ENCODE measurements around the gene LRIG1.
A peak's percentile ranks its signal among the peaks of the same experiment; 100 is the strongest.

LRIG1 gene

DNA sequence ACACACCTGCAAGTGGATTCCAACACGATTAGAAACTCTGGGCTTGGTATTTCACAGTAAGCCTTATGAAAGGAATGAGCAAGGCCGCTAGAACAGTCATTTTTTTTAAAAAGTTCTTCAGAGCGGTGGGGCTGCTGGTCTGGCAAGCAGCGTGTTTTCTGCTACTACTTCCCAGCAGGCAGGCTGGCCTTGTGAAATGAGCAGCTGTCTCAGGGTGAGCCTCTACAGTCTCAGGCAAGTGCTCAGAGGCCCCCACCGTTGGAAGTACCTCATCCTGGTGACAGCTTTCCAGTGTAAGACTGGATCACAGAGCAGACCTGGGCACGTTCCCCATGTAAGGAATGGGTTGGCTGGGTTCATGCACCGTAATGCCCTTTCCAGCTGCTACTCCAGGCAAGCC is 119.2 kb downstream of the LRIG1 start:
- DNase-seq: no peak

DNA sequence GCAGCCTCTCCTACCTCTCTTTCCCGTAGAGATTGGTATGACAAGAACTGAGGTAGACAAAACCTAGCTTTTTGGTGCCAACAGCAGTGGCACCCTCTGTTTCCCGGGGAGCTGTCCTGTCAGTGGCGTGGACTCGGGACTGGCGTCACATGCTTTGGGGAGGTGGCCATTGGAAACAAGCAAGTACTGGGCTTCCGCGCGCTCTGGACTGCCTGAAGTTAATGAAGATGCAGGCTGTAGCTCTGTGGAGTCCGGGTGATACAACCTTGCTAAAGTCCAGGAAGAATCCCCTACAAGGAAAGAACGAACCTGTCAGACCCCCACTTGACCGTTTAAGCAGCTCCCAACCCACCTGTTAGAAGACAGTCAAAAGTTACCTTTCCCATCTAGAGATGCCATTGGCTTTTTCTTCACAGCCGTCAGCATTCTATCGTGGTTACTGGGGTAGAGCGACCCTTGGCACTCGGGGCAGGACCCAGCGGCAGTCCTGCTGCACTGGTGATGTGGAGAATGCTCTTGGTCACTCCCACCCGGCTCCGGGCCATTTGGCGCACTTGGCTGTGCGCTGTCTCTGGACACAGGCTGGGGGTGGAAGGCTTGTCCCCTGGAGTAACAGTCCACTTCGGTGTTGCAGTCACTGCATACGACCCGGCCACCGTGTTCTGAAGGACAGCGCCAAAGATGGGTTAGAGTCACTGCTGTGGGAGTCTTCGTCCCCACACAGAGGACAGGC is 120.5 kb downstream of the LRIG1 start:
- no peak for DNase-seq

DNA sequence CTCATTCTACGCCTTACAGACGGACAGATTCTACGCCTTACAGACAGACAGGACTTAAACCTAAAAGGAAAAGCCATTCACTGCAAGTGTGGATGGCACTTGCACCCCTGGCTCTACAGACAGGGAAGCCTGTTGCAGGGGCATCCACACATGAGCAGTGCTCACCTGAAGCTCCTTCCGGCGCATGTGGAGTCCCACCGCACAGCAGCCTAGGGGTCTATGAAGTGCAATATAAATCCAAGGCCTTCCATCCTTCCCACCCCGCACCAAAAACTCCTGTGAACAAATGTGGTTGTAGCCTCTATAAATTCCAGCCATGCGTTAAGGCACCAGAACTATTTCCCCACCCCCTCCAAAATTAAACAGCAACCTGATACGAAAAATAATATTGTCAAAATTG is 121.3 kb downstream of the LRIG1 start:
- DNase-seq: no peak

DNA sequence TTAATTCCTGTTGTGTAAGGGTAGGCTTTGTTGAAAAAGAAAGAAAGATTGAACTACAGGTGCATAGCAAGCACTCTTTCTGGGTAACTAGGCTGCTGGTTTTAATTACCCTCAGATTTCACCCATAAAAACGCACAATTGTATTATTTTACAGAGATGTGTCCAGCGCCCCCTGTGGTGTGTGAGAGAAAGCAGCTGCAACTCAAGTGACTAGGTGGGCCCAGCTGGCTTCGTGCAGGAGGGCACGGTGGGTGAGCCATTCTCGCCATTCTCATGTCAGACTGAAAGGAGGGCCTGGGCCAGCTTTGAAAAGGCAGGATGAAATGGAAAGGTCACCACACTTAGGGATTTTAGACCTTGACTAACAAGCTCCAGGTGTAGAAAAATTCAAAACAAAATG is 122.6 kb downstream of the LRIG1 start:
- DNase-seq: peak; percentile 32

DNA sequence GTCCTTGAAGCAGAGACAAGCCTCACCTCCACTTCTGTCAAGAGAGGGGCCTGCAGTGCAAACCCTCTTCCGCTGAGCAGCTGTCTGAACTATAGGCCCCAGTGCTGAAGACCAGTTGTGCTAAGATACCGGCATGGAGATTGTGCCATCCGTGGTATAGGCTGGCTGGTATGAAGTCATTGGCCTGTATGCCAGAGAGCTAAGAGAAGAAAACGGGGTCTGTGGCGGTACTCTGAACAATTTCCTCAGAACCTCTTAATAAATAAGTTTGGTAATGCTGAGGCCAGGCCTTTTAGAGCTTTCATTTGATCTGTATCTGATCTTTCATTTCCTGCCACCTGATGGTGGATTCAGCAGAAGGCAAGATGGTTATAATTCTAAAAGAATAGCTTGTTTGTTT is 123.0 kb downstream of the LRIG1 start:
- DNase-seq: no peak

DNA sequence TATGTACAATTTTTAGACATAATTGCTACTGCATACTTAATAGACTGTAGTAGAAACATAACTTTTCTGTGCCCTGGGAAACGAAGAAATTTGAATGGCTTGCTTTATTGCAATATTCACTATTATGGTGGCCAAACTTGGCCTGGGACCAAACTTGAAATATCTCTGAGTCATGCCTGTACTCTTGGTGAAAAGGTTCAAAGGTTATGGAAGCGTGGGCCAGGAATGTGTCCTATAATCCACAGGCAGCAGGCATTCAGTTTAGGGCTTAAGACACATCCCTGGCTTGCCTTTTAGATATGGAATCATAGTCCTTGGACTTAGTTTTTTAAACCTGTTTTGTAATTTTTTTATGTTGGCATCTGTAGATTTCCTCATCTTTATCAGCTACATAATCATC is 124.3 kb downstream of the LRIG1 start:
- DNase-seq: peak; percentile 54

DNA sequence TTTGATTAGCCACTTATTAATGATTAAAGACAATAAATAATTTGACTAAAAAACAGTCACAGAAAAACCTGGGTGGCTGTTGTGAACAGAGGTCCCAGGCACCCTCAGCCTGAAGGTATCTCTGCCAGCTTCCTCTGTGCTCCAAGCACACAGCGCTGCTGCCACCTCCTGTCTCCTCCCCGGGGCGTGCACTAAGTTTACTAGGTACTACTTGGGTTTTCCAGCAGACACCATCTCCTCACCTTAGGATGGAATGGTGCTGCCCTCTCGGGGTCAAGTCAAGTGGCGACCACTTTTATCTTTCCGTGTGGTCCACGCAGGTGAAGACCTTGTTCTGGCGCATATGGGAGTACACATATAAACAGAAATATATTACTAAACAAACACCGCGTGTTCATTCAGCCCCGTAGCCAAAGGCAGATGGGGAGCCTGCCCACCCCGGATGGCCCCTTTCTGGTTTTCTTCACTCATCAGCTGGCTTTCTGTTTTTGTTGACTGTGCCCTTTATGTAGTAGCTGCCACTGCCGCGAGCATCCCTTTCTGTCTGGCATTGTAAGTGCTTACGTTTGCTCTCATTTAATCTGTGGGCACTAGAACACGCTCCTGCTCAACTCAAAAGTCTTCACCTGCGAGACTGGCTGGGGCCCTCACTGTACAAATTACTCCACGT is 128.0 kb downstream of the LRIG1 start:
- DNase-seq: peak; percentile 42

DNA sequence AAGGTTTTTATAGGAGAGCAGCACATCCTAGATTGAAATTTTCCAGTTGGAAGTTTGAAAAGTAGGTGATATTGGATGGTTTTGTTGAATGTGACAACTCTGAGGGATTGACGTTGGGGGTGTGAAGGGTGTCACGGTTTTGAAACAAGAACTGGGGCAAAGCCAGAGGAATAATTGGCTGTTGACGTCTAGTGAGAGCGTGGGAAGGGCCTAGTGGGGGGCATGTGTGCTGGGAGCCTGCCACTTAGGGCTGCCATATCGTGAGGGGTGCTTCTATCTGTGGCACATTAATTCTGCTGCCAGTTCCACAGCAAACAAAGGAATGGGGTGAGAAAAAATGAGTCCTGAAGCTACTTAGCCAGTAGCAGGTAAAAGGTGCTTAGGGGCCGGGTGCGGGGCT is 129.4 kb downstream of the LRIG1 start:
- DNase-seq: no peak

DNA sequence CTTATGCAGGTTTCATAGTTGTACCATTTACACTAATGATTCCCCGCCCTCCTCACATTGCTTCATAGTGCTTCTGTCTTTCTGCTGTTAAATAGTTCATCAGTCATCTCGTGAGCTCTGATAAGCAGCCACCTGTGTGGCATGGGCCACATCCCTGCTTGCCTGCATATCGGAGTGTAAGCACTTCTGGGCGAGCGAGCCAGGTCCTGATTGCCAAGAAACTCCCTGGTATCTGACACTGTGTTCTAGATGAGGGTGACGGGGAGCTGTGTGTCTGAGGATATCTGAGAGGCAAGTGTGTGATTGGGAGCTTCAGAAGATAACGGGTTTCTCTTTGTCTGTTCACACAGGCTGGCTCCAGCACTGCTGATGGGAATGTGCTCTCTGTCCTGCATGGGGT is 130.6 kb downstream of the LRIG1 start:
- no peak for DNase-seq

DNA sequence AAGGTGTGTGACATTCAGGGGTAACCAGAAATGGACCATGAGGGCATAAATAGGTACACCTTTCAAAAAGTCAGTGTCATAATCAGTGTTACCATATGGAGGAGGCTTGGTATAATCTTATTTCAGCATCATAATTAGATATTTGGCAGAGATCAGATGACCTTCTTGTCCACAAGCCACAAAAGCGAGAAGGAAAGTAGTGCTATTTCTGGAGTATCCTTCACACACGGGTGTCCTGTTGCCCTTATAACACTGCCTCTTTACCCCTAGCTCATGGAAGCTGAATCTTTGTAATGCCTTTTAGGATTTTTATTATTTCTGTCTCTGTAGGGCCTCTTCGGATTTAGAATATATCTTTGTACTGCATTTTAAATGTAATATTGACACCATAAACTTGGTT is 132.8 kb downstream of the LRIG1 start:
- DNase-seq: no peak

DNA sequence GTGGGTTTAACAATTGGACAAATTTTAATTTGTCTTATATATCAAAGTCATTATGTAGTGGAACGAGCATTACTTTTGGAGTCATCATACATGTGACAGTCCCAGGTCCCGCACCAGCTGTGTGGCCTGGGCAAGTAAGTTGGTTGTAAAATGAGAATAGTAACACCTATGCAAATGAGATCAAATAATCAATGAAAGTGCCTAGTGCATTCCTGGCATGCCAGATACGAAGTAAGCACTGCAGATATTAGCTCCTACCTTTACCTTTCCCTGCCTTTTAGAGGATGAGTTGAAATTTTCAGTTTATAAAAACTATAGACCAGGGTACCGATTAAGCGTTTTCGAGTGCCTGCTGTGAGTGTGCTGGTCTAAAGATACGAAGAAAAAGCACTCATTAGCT is 134.1 kb downstream of the LRIG1 start:
- no peak for DNase-seq

DNA sequence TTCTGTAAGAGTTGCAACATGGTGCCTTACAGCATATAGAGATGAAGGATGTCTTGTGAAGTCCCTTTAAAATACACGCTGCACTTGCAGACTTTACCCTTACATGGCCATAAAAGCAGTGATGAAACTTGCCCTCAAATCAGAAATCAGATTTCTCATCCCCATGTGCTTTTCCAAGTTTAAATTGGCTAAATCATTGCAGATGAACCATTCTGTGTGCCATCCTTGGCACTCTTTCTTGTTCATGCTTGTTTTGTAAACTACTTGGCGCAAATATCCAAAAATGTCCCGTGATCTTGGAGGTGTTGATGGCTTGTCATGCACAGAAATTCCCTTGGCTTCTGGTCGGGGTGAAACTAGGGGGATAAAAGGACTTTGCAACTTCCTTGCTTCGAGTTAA is 135.7 kb downstream of the LRIG1 start:
- no peak for DNase-seq

DNA sequence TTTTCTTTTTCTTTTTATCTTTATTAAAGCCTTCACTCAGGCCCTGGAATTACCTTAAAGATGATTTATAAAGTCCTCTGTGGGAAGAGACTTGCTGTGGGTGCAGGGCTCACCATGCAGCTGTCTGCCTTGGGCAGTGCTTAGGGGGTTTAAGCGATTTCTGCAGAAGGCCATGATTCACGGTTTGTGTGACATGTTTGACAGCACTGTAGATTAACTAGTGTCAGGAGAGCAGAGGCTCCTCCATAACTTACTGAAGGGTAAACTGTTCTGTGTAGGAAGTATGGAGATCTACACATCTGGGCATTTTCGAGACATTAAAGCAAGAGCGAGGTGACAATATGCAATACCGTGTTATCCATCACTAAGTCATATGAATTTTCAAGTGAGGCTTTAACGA is 137.7 kb downstream of the LRIG1 start:
- peak; percentile 41 for DNase-seq

DNA sequence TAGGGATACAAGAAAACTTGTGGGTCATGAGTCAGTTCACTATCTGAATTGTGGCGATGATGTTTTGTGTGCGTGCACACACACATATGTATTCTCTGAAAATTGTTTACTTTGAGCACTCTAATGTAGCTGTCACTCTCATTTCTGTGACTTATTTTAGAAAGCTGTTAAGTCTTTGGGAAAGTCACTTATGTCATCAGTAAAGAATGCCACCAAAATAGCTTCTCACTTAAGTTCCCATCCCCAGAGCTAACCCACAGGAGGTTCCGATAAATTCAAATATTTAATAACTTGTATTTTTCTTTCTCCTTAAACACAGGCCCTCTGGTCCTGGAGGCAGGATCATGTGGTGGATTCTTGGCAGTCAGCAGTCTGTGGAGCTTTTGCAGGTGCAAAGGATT is 138.3 kb downstream of the LRIG1 start:
- peak; percentile 95 for DNase-seq

DNA sequence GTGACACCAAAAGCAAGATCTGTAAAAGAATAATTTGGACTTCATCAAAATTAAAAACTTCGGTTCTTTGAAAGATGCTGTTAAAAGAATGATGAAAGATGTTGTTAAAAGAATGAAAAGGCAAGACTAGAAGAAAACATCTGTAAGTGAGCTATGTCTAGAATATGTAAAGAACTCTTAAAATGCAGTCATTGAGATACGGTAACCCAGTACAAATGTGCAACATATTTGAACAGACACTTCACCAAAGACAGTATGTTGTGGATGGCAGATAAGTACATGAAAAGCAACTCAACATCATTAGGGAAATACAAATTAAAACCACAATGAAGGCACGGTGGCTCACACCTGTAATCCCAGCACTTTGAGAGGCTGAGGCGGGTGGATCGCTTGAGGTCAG is 139.5 kb downstream of the LRIG1 start:
- peak; percentile 48 for DNase-seq

DNA sequence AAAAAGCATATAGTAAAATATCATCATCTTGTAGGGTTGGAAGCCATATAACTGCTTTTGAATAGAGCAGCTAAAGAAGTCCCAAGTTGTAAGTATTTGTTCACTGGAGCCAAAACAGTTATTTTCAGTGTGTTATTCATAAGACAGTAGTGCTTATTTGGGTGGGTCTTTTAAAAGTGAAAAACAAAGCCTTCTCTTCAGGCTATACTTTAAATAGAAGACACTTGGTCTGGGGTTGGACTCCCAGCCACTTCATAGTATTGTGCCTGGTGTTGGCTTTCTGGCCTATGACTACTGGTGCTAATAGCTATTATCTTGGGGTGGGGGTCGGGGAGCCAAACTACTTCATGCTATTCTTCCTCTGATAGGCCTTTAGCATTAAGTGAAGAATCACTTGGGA is 144.8 kb downstream of the LRIG1 start:
- DNase-seq: no peak

DNA sequence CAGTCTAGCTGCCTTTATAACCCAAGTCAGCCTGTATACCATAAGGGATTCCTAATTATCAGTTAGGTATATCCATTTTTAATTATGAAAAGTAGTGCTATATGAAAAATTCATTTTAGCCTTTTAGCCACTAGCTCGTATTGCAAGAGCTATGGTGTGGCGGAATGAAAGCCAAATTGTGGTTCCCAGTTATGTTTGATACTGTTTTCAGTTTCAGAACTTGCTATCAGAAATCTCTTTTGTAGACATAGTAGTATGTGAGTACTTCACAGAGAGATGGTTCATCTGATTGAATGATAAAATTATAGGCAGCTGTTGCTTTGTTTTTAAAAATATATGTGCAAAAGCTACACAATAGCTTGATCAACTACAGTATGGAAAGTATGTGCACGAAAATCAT is 145.4 kb downstream of the LRIG1 start:
- DNase-seq: no peak

DNA sequence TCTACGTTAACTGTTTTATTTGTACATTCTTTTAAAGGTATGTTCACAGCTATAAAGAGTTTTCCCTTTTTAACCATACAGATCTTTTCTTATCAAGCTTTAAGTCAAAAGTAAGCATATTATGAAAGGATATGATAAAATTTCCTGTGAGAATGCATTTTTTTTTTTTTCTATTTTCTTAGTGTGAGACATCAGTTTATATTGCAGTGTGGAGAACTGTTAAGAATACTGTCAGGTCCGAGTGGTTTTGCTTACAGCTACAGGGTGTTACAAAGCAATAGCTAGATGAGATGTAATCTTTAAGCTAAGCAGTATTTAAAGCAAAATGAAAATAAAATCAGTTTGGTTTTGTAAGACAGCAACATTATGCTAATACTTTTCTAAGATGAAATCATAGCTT is 146.8 kb downstream of the LRIG1 start:
- DNase-seq: peak; percentile 24

DNA sequence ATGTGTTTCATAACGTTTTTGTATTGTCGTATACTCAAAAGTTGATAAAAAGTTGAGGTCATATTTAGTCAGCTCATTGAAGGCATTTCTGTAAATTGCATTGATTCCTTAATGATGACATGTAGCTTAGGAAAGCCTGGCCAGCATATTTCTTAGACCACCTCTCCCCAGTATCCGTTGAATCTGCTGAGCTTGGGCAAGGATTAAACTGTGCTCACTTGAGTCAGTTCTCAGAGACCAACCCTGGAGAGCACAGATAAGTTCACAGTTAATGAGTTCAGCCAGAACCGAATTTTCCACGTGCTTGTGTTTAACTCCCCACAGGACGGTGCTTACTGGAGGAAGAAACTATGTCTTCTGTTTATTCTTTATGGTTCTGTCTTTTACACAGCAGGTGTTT is 147.3 kb downstream of the LRIG1 start:
- peak; percentile 87 for DNase-seq

DNA sequence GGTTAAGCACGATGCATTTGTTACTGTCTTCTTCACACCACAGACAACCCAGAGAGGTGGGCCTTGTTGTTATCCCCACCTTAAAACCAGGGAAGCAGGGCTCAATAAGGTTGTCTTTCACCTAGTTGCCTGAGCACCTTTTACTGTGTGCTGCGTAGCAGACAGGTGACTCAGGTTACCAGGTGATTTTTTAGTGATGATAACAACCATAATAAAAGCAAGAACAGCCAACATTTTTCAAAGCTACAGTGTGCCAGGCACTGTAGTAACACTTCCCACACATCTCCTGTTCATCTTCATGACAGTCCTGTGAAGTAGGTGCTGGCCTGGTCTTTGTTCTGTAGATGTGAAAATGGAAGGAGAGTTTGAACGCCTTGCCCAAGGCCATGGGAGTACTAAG is 147.8 kb downstream of the LRIG1 start:
- DNase-seq: no peak

DNA sequence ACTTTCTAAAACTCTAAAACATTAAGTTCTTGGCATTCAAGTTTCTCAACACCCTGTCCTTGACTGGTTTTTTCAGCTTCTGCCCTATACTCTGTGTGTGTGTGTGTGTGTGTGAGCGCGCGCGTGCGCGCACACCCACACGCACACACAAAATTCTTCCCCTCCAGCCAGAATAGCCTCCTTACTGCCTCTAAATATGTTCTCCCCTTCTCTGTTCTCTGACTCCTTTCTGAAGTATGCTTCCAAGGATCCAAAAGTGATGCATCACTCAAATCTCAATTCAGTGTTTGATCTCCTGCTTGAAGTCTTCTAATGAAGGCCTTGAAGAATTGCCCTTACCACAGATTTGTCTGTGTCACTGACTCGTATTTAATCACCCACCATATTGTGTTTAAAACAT is 150.2 kb downstream of the LRIG1 start:
- DNase-seq: peak; percentile 33

DNA sequence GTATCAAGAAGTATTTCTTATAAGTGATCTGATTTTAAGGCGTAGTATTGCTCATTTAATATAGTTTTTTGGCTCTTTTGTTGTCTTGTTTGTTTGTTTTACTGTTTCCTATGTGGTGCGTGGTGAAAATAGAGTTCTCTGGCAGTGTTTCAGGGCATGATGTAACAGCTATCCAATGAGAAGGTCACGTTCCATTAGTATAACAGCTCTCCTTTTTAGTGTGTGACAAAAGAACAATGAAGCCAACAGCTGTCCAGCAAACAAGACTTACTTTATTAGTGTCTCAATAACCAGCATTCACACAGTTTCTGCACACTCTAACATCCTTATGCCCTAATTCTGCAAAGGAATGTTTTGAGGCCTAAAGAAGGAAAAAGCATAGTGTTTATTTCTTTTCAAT is 152.1 kb downstream of the LRIG1 start:
- DNase-seq: no peak

DNA sequence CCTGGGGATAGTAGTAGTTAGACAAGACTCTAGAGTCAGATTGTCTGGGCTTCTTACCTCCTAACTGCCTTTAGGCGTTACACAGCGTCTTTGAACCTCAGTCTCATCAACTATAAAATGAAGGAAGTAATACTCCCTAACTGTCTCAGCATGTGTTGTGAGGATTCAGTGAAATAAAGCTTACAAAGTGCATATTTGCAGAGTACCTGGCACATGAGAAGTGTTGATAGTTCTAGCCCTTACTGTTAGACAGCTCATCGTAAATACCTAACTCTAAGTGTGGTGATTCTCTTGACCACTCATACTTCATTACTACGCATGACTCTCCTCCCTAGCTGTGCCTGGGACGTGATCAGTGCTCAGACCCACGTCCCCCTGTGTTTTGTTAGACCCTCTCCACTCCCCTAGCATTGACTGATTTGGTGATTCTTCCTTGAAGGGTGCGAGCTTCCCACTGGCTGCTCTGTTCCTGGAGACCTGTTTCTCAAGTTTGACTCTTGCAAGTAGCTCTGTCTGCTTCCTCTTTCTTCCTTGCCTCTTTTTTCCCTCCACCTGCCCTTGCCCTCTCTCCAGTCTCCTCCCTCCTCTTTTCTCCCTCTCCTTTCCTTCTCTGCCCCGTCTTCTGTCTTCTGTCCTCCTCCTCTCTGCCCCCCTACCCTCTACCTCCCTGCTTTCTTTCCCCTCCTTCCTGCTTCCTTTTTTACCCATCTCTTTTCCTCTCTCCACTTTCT is 155.8 kb downstream of the LRIG1 start:
- DNase-seq: no peak

DNA sequence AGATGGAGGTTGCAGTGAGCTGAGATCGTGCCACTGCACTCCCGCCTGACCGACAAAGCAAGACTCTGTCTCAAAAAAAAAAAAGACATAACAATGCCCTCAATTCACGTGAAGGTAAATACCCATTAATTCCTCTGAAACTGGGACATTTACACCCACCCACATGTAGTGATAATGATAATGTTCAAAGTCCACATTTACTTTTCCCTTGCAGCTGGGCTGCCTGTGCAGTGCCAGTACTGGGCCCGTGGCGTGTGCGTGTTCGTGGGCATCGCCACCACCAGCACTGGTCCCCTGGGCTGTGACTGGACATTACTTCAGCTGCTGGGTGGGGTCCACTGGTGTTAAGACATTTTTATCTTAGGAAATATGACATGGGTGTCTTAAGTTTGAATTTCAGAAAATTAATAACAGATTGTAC is 156.4 kb downstream of the LRIG1 start:
- no peak for DNase-seq

Measured in fibroblast of skin of back (primary cell).